ENCODE measurements around the gene BAZ1A. TPM values are rescaled to one million over a fixed set of nuclear protein-coding genes. Genes with fewer than 3 reads are reported as not detected.
A peak's percentile ranks its signal among the peaks of the same experiment; 100 is the strongest.

The BAZ1A gene
- total RNA-seq, 2 experiments from 2014 or later: 47.4 to 49.4 TPM

DNA sequence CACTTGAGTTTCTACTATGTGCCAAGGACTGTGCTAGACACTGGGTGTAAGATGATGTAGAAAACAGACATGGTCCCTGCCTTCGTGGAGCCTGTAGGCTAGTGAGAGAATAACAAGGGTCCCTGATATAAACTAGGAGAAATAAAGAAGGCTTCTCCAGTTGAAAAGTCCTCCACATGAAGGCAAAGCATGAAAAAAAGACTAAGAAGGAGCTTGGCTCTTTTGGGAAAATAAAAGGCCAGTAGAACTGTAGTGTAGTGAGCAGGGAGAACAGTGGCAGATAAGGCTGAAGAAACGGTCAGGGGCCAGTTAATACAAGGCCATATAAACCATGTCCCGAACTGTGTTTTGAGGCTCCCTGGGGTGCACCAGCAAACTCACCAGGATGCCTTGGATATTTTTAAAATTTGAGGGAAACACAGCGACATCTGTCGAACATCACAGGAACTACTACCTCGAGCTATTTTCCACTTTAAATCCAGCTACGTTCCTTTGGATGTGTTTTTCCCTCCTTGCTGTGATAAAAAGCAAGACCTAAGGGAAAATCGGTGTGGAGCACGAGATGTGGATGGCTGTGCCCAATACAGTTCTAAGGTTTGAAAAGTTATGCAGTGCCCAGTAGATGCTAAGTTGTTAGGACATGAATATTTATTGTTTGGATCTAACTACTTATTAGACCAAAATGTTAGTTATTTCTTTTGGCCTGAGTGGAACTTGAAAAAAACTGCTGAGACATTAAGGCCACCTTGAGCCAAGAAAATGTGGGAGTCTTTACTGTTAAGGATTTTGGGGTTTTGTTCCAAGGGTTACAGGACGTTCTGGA lies 152.2 kb downstream of the BAZ1A start:
- CTCF ChIA-PET: interaction anchor here (0.6 to 4.4 kb wide), 39 partner anchors 11 to 691 kb away, joined by 3 to 91 read pairs (median 4); partner anchors contain the start of gene CFL2
- no peak overlapping the region for H3K27ac Mint-ChIP-seq

GRCh38 chr14:34721129-34721528 lies 154.0 kb downstream of the BAZ1A start:
- ChIA-PET POLR2A (no interaction called here), CTCF (interaction anchor here (4.4 to 12.9 kb wide), 2 partner anchors 49 kb away, joined by 91 to 105 read pairs; no protein-coding TSS in a partner anchor)
- intact Hi-C loops (cut with micrococcal nuclease): no loop called here
- DNase-seq: no peak
- TF ChIP-seq, protein P1, sequence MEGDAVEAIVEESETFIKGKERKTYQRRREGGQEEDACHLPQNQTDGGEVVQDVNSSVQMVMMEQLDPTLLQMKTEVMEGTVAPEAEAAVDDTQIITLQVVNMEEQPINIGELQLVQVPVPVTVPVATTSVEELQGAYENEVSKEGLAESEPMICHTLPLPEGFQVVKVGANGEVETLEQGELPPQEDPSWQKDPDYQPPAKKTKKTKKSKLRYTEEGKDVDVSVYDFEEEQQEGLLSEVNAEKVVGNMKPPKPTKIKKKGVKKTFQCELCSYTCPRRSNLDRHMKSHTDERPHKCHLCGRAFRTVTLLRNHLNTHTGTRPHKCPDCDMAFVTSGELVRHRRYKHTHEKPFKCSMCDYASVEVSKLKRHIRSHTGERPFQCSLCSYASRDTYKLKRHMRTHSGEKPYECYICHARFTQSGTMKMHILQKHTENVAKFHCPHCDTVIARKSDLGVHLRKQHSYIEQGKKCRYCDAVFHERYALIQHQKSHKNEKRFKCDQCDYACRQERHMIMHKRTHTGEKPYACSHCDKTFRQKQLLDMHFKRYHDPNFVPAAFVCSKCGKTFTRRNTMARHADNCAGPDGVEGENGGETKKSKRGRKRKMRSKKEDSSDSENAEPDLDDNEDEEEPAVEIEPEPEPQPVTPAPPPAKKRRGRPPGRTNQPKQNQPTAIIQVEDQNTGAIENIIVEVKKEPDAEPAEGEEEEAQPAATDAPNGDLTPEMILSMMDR (IDR thresholded peaks at IDR 0.05): no peak
- Mint-ChIP-seq H3K9me3 (no peaks in the 10 kb centered on the region), H3K27me3 (peaks cover 3% of the 10 kb centered on the region), H3K36me3 (ENCODE audit: low read depth) (no peaks in the 10 kb centered on the region), H3K4me3 (no peak overlapping the region), H3K27ac (no peak overlapping the region), H3K4me1 (ENCODE audit: low read depth) (no peaks in the 10 kb centered on the region)
- ATAC-seq: no peak

More for the DNA sequence above, 152.2 kb downstream of the BAZ1A start:
- ATAC-seq (peak; percentile 77), DNase-seq (peak; percentile 56)
- intact Hi-C loops (cut with micrococcal nuclease): loop anchor here (1.0 kb wide), 1 partner anchor 51 kb away; no protein-coding TSS in a partner anchor
- no peak overlapping the region for H3K4me3 Mint-ChIP-seq
- POLR2A ChIA-PET: interaction anchor here (0.8 to 1.2 kb wide), 2 partner anchors 23 to 63 kb away, joined by 3 read pairs; no protein-coding TSS in a partner anchor
- peaks cover 2% of the 10 kb centered on the region for H3K27me3 Mint-ChIP-seq
- H3K4me1 Mint-ChIP-seq (ENCODE audit: low read depth): no peaks in the 10 kb centered on the region
- TF ChIP-seq, protein P1 (IDR thresholded peaks at IDR 0.05): peak; percentile 81
- H3K36me3 Mint-ChIP-seq (ENCODE audit: low read depth): no peaks in the 10 kb centered on the region
- no peaks in the 10 kb centered on the region for H3K9me3 Mint-ChIP-seq

- no peak for ATAC-seq
- intact Hi-C loops (cut with micrococcal nuclease): no loop called here
- H3K36me3 Mint-ChIP-seq (ENCODE audit: low read depth): no peaks in the 10 kb centered on the region
- H3K9me3 Mint-ChIP-seq: no peaks in the 10 kb centered on the region
- DNase-seq: no peak
- no peak overlapping the region for H3K4me3 Mint-ChIP-seq
- POLR2A ChIA-PET: interaction anchor here (1.2 kb wide), 1 partner anchor 13 kb away, joined by 3 read pairs; no protein-coding TSS in a partner anchor
- peaks cover 3% of the 10 kb centered on the region for H3K27me3 Mint-ChIP-seq
- TF ChIP-seq, protein P1 (IDR thresholded peaks at IDR 0.05): no peak
- H3K27ac Mint-ChIP-seq: no peak overlapping the region
- H3K4me1 Mint-ChIP-seq (ENCODE audit: low read depth): peaks cover 7% of the 10 kb centered on the region
- CTCF ChIA-PET: interaction anchor here (12.9 kb wide), 1 partner anchor 47 kb away, joined by 105 read pairs; no protein-coding TSS in a partner anchor
Measured at GRCh38 chr14:34718750-34719304, 156.3 kb downstream of the BAZ1A start.

GRCh38 chr14:34715127-34715863 lies 159.9 kb downstream of the BAZ1A start:
- TF ChIP-seq, protein P1 (IDR thresholded peaks at IDR 0.05): no peak
- H3K4me1 Mint-ChIP-seq (ENCODE audit: low read depth): peaks cover 23% of the 10 kb centered on the region
- H3K9me3 Mint-ChIP-seq: no peaks in the 10 kb centered on the region
- intact Hi-C loops (cut with micrococcal nuclease): no loop called here
- H3K4me3 Mint-ChIP-seq: peak overlapping the region; percentile 89
- ATAC-seq (no peak), DNase-seq (no peak)
- peaks cover 1% of the 10 kb centered on the region for H3K36me3 Mint-ChIP-seq (ENCODE audit: low read depth)
- peak overlapping the region; percentile 69 for H3K27ac Mint-ChIP-seq
- POLR2A ChIA-PET: interaction anchor here (1.0 to 1.5 kb wide), 3 partner anchors 15 to 65 kb away, joined by 3 to 4 read pairs (median 3); no protein-coding TSS in a partner anchor
- peaks cover 3% of the 10 kb centered on the region for H3K27me3 Mint-ChIP-seq
- CTCF ChIA-PET: interaction anchor here (0.9 to 12.9 kb wide), 7 partner anchors 8 to 137 kb away, joined by 3 to 105 read pairs (median 3); partner anchors contain the start of gene SNX6

Data from activated CD8-positive, alpha-beta T cell treated with anti-CD3 and anti-CD28 coated beads for 36 hours (primary cell).